Measurements from ENCODE around the gene PAM.

The PAM gene

GRCh38 chr5:102858221-102858620 lies 103.1 kb downstream of the PAM start:
- WGBS, 2 experiments (ENCODE audit: insufficient coverage in 2 of 2), result no CpG with 5 or more reads among the region's 1 CpG
- Histone ChIP-seq H3K36me3 (ENCODE audit: control insufficient read depth, insufficient read depth, low read length) (no peaks in the 10 kb centered on the region), H3K4me1 (ENCODE audit: control insufficient read depth, insufficient read depth, low read length, poor library complexity, severe bottlenecking) (no peaks in the 10 kb centered on the region), H3K9me3 (ENCODE audit: control insufficient read depth, low read length) (no peaks in the 10 kb centered on the region), H3K4me3 (ENCODE audit: extremely low read depth, insufficient read depth, low read length, poor library complexity, severe bottlenecking) (no peak overlapping the region), H3K27ac (ENCODE audit: low read depth, low read length, severe bottlenecking) (no peak overlapping the region)

- WGBS, 2 experiments (ENCODE audit: insufficient coverage in 2 of 2), result 80% methylated on average over 1 of the region's 4 CpGs; no CpG with 5 or more reads in 1 of the 2 experiments
- no peak overlapping the region for H3K4me3 ChIP-seq (ENCODE audit: extremely low read depth, insufficient read depth, low read length, poor library complexity, severe bottlenecking)
- H3K4me1 ChIP-seq (ENCODE audit: control insufficient read depth, insufficient read depth, low read length, poor library complexity, severe bottlenecking), result peaks cover under 1% of the 10 kb centered on the region
- no peaks in the 10 kb centered on the region for H3K36me3 ChIP-seq (ENCODE audit: control insufficient read depth, insufficient read depth, low read length)
- H3K27ac ChIP-seq (ENCODE audit: low read depth, low read length, severe bottlenecking), result no peak overlapping the region
- no peaks in the 10 kb centered on the region for H3K9me3 ChIP-seq (ENCODE audit: control insufficient read depth, low read length)
Observed at GRCh38 chr5:102858808-102859207, 103.7 kb downstream of the PAM start.

- Histone ChIP-seq H3K4me1 (ENCODE audit: control insufficient read depth, insufficient read depth, low read length, poor library complexity, severe bottlenecking) (peaks cover 11% of the 10 kb centered on the region), H3K4me3 (ENCODE audit: extremely low read depth, insufficient read depth, low read length, poor library complexity, severe bottlenecking) (no peak overlapping the region), H3K27ac (ENCODE audit: low read depth, low read length, severe bottlenecking) (no peak overlapping the region), H3K36me3 (ENCODE audit: control insufficient read depth, insufficient read depth, low read length) (no peaks in the 10 kb centered on the region), H3K9me3 (ENCODE audit: control insufficient read depth, low read length) (no peaks in the 10 kb centered on the region)
- 86 to 100% methylated on average over 1 of the region's 3 CpGs for WGBS, 2 experiments (ENCODE audit: insufficient coverage in 2 of 2)
Observed at GRCh38 chr5:102860035-102860434, 104.9 kb downstream of the PAM start.

GRCh38 chr5:102863058-102863457 lies 108.0 kb downstream of the PAM start:
- Histone ChIP-seq H3K27ac (ENCODE audit: low read depth, low read length, severe bottlenecking) (no peak overlapping the region), H3K9me3 (ENCODE audit: control insufficient read depth, low read length) (no peaks in the 10 kb centered on the region), H3K4me3 (ENCODE audit: extremely low read depth, insufficient read depth, low read length, poor library complexity, severe bottlenecking) (no peak overlapping the region), H3K36me3 (ENCODE audit: control insufficient read depth, insufficient read depth, low read length) (peaks cover 1% of the 10 kb centered on the region), H3K4me1 (ENCODE audit: control insufficient read depth, insufficient read depth, low read length, poor library complexity, severe bottlenecking) (peaks cover 11% of the 10 kb centered on the region)

GRCh38 chr5:102863764-102864560 lies 108.9 kb downstream of the PAM start:
- Histone ChIP-seq H3K36me3 (ENCODE audit: control insufficient read depth, insufficient read depth, low read length) (peaks cover 9% of the 10 kb centered on the region), H3K4me1 (ENCODE audit: control insufficient read depth, insufficient read depth, low read length, poor library complexity, severe bottlenecking) (peaks cover 11% of the 10 kb centered on the region), H3K27ac (ENCODE audit: low read depth, low read length, severe bottlenecking) (peak overlapping the region; percentile 99), H3K9me3 (ENCODE audit: control insufficient read depth, low read length) (no peaks in the 10 kb centered on the region), H3K4me3 (ENCODE audit: extremely low read depth, insufficient read depth, low read length, poor library complexity, severe bottlenecking) (no peak overlapping the region)

- peak overlapping the region; percentile 99 for H3K27ac ChIP-seq (ENCODE audit: low read depth, low read length, severe bottlenecking)
Observed at GRCh38 chr5:102865171-102865509, 110.0 kb downstream of the PAM start.

GRCh38 chr5:102865510-102866236 lies 110.6 kb downstream of the PAM start:
- Histone ChIP-seq H3K9me3 (ENCODE audit: control insufficient read depth, low read length) (no peaks in the 10 kb centered on the region), H3K27ac (ENCODE audit: low read depth, low read length, severe bottlenecking) (peak overlapping the region; percentile 99), H3K4me3 (ENCODE audit: extremely low read depth, insufficient read depth, low read length, poor library complexity, severe bottlenecking) (peak overlapping the region; percentile 67), H3K4me1 (ENCODE audit: control insufficient read depth, insufficient read depth, low read length, poor library complexity, severe bottlenecking) (peaks cover 14% of the 10 kb centered on the region), H3K36me3 (ENCODE audit: control insufficient read depth, insufficient read depth, low read length) (peaks cover 21% of the 10 kb centered on the region)
- 1% methylated on average over 38 to 49 of the region's 54 CpGs for WGBS, 2 experiments (ENCODE audit: insufficient coverage in 2 of 2)

More at GRCh38 chr5:102865171-102865509, 110.0 kb downstream of the PAM start:
- WGBS, 2 experiments (ENCODE audit: insufficient coverage in 2 of 2), result 0% methylated on average over 1 to 3 of the region's 3 CpGs
- Histone ChIP-seq H3K4me1 (ENCODE audit: control insufficient read depth, insufficient read depth, low read length, poor library complexity, severe bottlenecking) (peaks cover 14% of the 10 kb centered on the region), H3K9me3 (ENCODE audit: control insufficient read depth, low read length) (no peaks in the 10 kb centered on the region), H3K36me3 (ENCODE audit: control insufficient read depth, insufficient read depth, low read length) (peaks cover 16% of the 10 kb centered on the region), H3K4me3 (ENCODE audit: extremely low read depth, insufficient read depth, low read length, poor library complexity, severe bottlenecking) (peak overlapping the region; percentile 67)

GRCh38 chr5:102866237-102866600 lies 111.1 kb downstream of the PAM start:
- Histone ChIP-seq H3K27ac (ENCODE audit: low read depth, low read length, severe bottlenecking) (peak overlapping the region; percentile 99), H3K4me3 (ENCODE audit: extremely low read depth, insufficient read depth, low read length, poor library complexity, severe bottlenecking) (peak overlapping the region; percentile 67), H3K4me1 (ENCODE audit: control insufficient read depth, insufficient read depth, low read length, poor library complexity, severe bottlenecking) (peaks cover 19% of the 10 kb centered on the region), H3K9me3 (ENCODE audit: control insufficient read depth, low read length) (no peaks in the 10 kb centered on the region), H3K36me3 (ENCODE audit: control insufficient read depth, insufficient read depth, low read length) (peaks cover 27% of the 10 kb centered on the region)
- 0 to 20% methylated on average over 2 to 3 of the region's 7 CpGs for WGBS, 2 experiments (ENCODE audit: insufficient coverage in 2 of 2)

GRCh38 chr5:102867992-102868662 lies 113.0 kb downstream of the PAM start:
- Histone ChIP-seq H3K9me3 (ENCODE audit: control insufficient read depth, low read length) (no peaks in the 10 kb centered on the region), H3K36me3 (ENCODE audit: control insufficient read depth, insufficient read depth, low read length) (peaks cover 34% of the 10 kb centered on the region), H3K4me3 (ENCODE audit: extremely low read depth, insufficient read depth, low read length, poor library complexity, severe bottlenecking) (peak overlapping the region; percentile 67), H3K4me1 (ENCODE audit: control insufficient read depth, insufficient read depth, low read length, poor library complexity, severe bottlenecking) (peaks cover 19% of the 10 kb centered on the region), H3K27ac (ENCODE audit: low read depth, low read length, severe bottlenecking) (no peak overlapping the region)
- 90 to 100% methylated on average over 1 to 2 of the region's 3 CpGs for WGBS, 2 experiments (ENCODE audit: insufficient coverage in 2 of 2)

GRCh38 chr5:102869230-102869629 lies 114.1 kb downstream of the PAM start:
- WGBS, 2 experiments (ENCODE audit: insufficient coverage in 2 of 2), result 83% methylated on average over 1 of the region's 1 CpG; no CpG with 5 or more reads in 1 of the 2 experiments
- Histone ChIP-seq H3K9me3 (ENCODE audit: control insufficient read depth, low read length) (no peaks in the 10 kb centered on the region), H3K27ac (ENCODE audit: low read depth, low read length, severe bottlenecking) (no peak overlapping the region), H3K4me1 (ENCODE audit: control insufficient read depth, insufficient read depth, low read length, poor library complexity, severe bottlenecking) (peaks cover 23% of the 10 kb centered on the region), H3K36me3 (ENCODE audit: control insufficient read depth, insufficient read depth, low read length) (peaks cover 40% of the 10 kb centered on the region), H3K4me3 (ENCODE audit: extremely low read depth, insufficient read depth, low read length, poor library complexity, severe bottlenecking) (no peak overlapping the region)
